ENCODE measurements around the gene ACOT2. TPM values are rescaled to one million over a fixed set of nuclear protein-coding genes. Genes with fewer than 3 reads are reported as not detected.
"Not testable (repeated sequence)": the region's sequence is repeated elsewhere in the genome, so short reads cannot be mapped to it uniquely, and the experiment has no call there.

Gene ACOT2
- total and polyA plus RNA-seq, 10 of the 15 experiments (the other 5 are each of a cell fraction or from before 2014, with no cell fraction given), result 9.6 to 41.9 (median 22.8) TPM

- TF ChIP-seq REST (IDR thresholded peaks at IDR 0.05; ENCODE audit: low read depth, low read length), result no peak
- no peak for TF ChIP-seq CREM (IDR thresholded peaks at IDR 0.05; ENCODE audit: low read depth)
- TF ChIP-seq MEF2B (IDR thresholded peaks at IDR 0.05; ENCODE audit: partially characterized antibody, poor library complexity, severe bottlenecking), result no peak
- no peak for TF ChIP-seq ZBED1 (IDR thresholded peaks at IDR 0.05; ENCODE audit: borderline replicate concordance)
- no peak for TF ChIP-seq BMI1 (IDR thresholded peaks at IDR 0.05; ENCODE audit: borderline replicate concordance)
- TF ChIP-seq MLLT1 (IDR thresholded peaks at IDR 0.05), result peak; percentile 78
Measured at GRCh38 chr14:73567951-73568885, 795 bp upstream of the ACOT2 start (continued).

- H3K36me3 ChIP-seq (ENCODE audit: control insufficient read depth in 2 of 2, insufficient read depth in 2 of 2, low read length in 1 of 2); H3K27me3 ChIP-seq (replicated peaks in 1 of 2; ENCODE audit: control insufficient read depth in 2 of 2, insufficient read depth in 2 of 2, low read length in 1 of 2); ATAC-seq; FAIRE-seq; H3K79me2 ChIP-seq (ENCODE audit: control insufficient read depth, insufficient read depth, low read length); in situ Hi-C loops (cut with MboI); H3K4me1 ChIP-seq (ENCODE audit: control insufficient read depth, insufficient read depth, low read length); DNase-seq (ENCODE audit: low read depth, low spot score); H3K9me3 ChIP-seq (replicated peaks; ENCODE audit: control insufficient read depth, insufficient read depth, low read length); H4K20me1 ChIP-seq (ENCODE audit: control insufficient read depth, insufficient read depth): not testable (repeated sequence)
- Histone ChIP-seq H3K9ac (ENCODE audit: control insufficient read depth, insufficient read depth, low read length) (peak overlapping the region; percentile 84), H3K27ac (ENCODE audit: control insufficient read depth, insufficient read depth) (peak overlapping the region; percentile 68), H3K4me2 (ENCODE audit: control insufficient read depth, insufficient read depth) (peak overlapping the region; percentile 9), H2AFZ (ENCODE audit: control insufficient read depth, low read depth, low read length) (peak overlapping the region; percentile 89), H3K4me3 (peak overlapping the region; percentile 60)
- POLR2A ChIA-PET, result interaction anchor here (0.7 to 1.6 kb wide), 8 partner anchors 58 to 555 kb away, joined by 3 to 5 read pairs (median 4); no protein-coding TSS in a partner anchor
- RAD21 ChIA-PET (ENCODE audit: unreplicated experiment), result interaction anchor here (0.6 to 6.5 kb wide), 11 partner anchors 50 to 276 kb away, joined by 3 to 78 read pairs (median 4); no protein-coding TSS in a partner anchor
- intact Hi-C loops (cut with micrococcal nuclease; ENCODE audit: unreplicated experiment), result loop anchor here (5.0 kb wide), 1 partner anchor 42 kb away; no protein-coding TSS in a partner anchor
- WGBS (ENCODE audit: insufficient coverage, insufficient replicate concordance, low lambda C conversion rate, missing lambda C conversion rate), result 47% methylated on average over 4 of the region's 4 CpGs
- SMC1A ChIA-PET (ENCODE audit: uncharacterized antibody, unreplicated experiment), result interaction anchor here (0.7 to 3.2 kb wide), 11 partner anchors 10 to 280 kb away, joined by 3 to 20 read pairs (median 4); no protein-coding TSS in a partner anchor
- BruUV-seq (replicated peaks), result TSS peak; percentile 85
- CTCF ChIA-PET, result interaction anchor here (0.8 to 6.6 kb wide), 12 partner anchors 12 to 273 kb away, joined by 3 to 114 read pairs (median 6); partner anchors contain the start of genes ACOT1 and ACOT6
Measured at GRCh38 chr14:73568886-73569184, 178 bp upstream of the ACOT2 start.

Data from GM12878 (cell line).